KMS-11 (cell line): ENCODE measurements around the gene OGFOD1.

Experiments used
- H2AFZ ChIP-seq: fragments of 200-600 bp; sonication (generic); 2 replicates; pipeline ENCODE4 v1.6.1; 2016; ENCODE audit warnings: antibody characterized with exemption, mixed run types, low read depth
- H3K27ac ChIP-seq: fragments of 200-600 bp; sonication (generic); 2 replicates; pipeline ENCODE4 v1.6.1; 2016; ENCODE audit warnings: mild to moderate bottlenecking, mixed run types
- H3K27me3 ChIP-seq: fragments of 200-600 bp; sonication (generic); 2 replicates; pipeline ENCODE4 v1.6.1; 2017; ENCODE audit warnings: mild to moderate bottlenecking, low read depth, mixed run types, moderate library complexity; ENCODE audit not compliant: insufficient read depth
- H3K36me3 ChIP-seq: fragments of 200-600 bp; sonication (generic); 2 replicates; pipeline ENCODE4 v1.6.1; 2017; ENCODE audit warnings: mild to moderate bottlenecking, mixed run types; ENCODE audit not compliant: insufficient read depth
- H3K4me1 ChIP-seq: fragments of 200-600 bp; sonication (generic); 2 replicates; pipeline ENCODE4 v1.6.1; 2016; ENCODE audit warnings: mild to moderate bottlenecking, low read depth, mixed run types; ENCODE audit not compliant: poor library complexity, severe bottlenecking
- H3K4me2 ChIP-seq: fragments of 200-600 bp; sonication (generic); 2 replicates; pipeline ENCODE4 v1.7.0; 2016; ENCODE audit warnings: mild to moderate bottlenecking, mixed run types
- H3K4me3 ChIP-seq: fragments of 200-600 bp; sonication (generic); IDR thresholded peaks from 2 replicates; pipeline ENCODE4 v1.6.1; 2017; ENCODE audit warnings: low read depth, low read length, mixed read lengths; ENCODE audit not compliant: insufficient read depth
- H3K79me2 ChIP-seq: fragments of 200-600 bp; sonication (generic); 2 replicates; pipeline ENCODE4 v1.6.1; 2016; ENCODE audit warnings: low read depth, mixed run types; ENCODE audit not compliant: insufficient read depth
- H3K9ac ChIP-seq: fragments of 200-600 bp; sonication (generic); 2 replicates; pipeline ENCODE4 v1.6.1; 2016; ENCODE audit warnings: mild to moderate bottlenecking, mixed run types
- H4K20me1 ChIP-seq: fragments of 200-600 bp; sonication (generic); 2 replicates; pipeline ENCODE4 v1.6.1; 2016; ENCODE audit warnings: mild to moderate bottlenecking, mixed run types; ENCODE audit not compliant: insufficient read depth
- CTCF ChIP-seq: fragments of 200-600 bp; sonication (generic); conservative IDR thresholded peaks from 2 replicates; pipeline ENCODE4 v1.6.1; 2017; ENCODE audit warnings: low read depth, mild to moderate bottlenecking, antibody characterized with exemption, low read length, moderate library complexity, mixed read lengths

OGFOD1 gene

GRCh38 chr16:56460101-56460500 lies 8.7 kb downstream of the OGFOD1 start:
- H3K27ac ChIP-seq = no peak overlapping the region
- H4K20me1 ChIP-seq = no peaks in the 10 kb centered on the region
- no peak overlapping the region for H3K9ac ChIP-seq
- no peaks in the 10 kb centered on the region for H3K4me1 ChIP-seq
- H3K27me3 ChIP-seq = no peaks in the 10 kb centered on the region
- no peak overlapping the region for H3K4me3 ChIP-seq
- H3K4me2 ChIP-seq = no peak overlapping the region
- H3K79me2 ChIP-seq = 0 out of 2 replicates have a peak, but pooled peaks cover 7% of the 10 kb centered on the region
- H2AFZ ChIP-seq = no peak overlapping the region
- H3K36me3 ChIP-seq = no peaks in the 10 kb centered on the region
- TF ChIP-seq CTCF = no peak

DNA sequence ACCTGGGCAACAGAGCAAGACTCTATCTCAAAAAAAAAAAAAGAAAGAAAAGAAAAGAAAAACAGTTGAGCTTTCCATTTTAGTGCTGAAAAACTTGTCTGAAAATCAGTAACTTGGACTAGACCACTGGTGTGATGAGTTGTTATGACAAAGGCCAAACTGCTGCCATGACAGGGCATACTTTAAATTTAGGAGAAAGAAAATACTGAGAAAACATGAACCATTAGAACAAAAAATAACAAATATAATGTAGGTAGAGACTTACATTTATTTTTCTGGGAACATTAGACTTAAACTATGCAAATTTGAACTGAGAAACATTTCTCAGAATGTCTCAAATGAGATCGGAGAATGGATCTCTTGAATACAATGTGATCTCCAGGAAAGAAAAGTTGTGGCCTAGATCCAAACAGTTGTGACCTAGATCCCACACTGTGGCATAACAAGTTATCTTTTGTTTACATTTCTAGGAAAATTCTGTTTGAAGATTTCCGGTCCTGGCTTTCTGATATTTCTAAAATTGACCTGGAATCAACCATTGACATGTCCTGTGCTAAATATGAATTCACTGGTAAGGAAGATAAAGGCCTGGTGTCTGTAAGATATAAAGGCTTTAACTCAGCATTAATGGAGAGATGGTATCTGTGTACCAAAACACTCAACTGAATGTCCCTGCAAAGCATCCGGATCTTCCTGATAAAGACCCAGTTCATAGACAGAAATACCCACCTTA lies 10.9 kb downstream of the OGFOD1 start:
- Histone ChIP-seq H3K9ac (no peak overlapping the region), H3K27ac (no peak overlapping the region), H3K79me2 (no peaks in the 10 kb centered on the region), H3K4me3 (no peak overlapping the region), H4K20me1 (no peaks in the 10 kb centered on the region), H3K4me2 (no peak overlapping the region), H3K27me3 (no peaks in the 10 kb centered on the region), H3K4me1 (no peaks in the 10 kb centered on the region), H2AFZ (no peak overlapping the region), H3K36me3 (no peaks in the 10 kb centered on the region)
- no peak for TF ChIP-seq CTCF

DNA sequence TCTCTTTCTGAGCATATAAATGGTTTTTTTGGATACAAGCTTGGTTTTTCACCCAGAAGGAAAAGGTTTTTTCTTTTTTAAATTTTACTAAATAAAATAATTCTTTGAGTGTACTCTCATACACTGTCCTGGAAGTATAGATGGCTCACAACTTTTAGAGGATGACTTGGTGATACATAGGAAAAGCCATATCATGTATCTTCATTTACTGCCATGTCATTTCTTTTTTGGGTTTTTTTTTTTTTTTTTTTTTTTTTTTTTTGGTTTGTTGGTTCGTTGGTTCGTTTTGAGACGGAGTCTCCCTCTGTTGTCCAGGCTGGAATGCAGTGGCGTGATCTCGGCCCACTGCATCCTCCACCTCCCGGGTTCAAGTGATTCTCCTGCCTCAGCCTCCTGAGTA lies 11.8 kb downstream of the OGFOD1 start:
- Histone ChIP-seq H3K9ac (no peak overlapping the region), H3K4me3 (no peak overlapping the region), H3K4me1 (no peaks in the 10 kb centered on the region), H3K79me2 (no peaks in the 10 kb centered on the region), H3K36me3 (no peaks in the 10 kb centered on the region; the same call in 1 of the 2 replicates), H3K27me3 (no peaks in the 10 kb centered on the region), H3K27ac (no peak overlapping the region), H2AFZ (no peak overlapping the region), H4K20me1 (no peaks in the 10 kb centered on the region), H3K4me2 (no peak overlapping the region)
- no peak for TF ChIP-seq CTCF

DNA sequence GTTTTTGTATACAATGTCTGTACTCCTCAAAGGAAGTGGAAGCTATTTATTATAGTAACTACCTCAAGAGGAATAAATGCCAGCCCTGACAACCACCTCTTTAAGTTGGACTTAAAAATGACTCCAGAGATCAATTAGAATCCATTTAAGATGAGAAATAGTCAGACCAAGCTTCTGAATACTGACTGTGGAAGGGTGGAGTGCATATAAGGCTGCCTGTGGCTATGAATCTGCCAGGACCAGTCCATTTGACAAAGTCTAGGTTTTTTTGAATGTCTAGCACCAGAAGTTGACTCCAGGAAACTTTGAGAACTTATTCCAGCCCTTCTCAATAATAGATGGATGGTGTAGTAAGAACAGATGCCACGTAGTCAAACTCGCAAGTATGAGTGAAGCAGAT lies 15.0 kb downstream of the OGFOD1 start:
- H3K9ac ChIP-seq = no peak overlapping the region
- H3K27ac ChIP-seq = no peak overlapping the region
- no peak overlapping the region for H3K4me3 ChIP-seq
- no peaks in the 10 kb centered on the region for H3K27me3 ChIP-seq
- no peaks in the 10 kb centered on the region; the same call in 1 of the 2 replicates for H3K36me3 ChIP-seq
- no peaks in the 10 kb centered on the region for H3K79me2 ChIP-seq
- H3K4me2 ChIP-seq = no peak overlapping the region
- H2AFZ ChIP-seq = no peak overlapping the region
- H4K20me1 ChIP-seq = no peaks in the 10 kb centered on the region
- no peak for TF ChIP-seq CTCF
- no peaks in the 10 kb centered on the region for H3K4me1 ChIP-seq
